ENCODE results near the gene DHFR.
"Not testable (repeated sequence)": the region's sequence is repeated elsewhere in the genome, so short reads cannot be mapped to it uniquely, and the experiment has no call there.

The DHFR gene

GRCh38 chr5:80592105-80592504, 62.7 kb downstream of the DHFR start:
- DNase-seq = no peak

GRCh38 chr5:80591352-80591751, 63.4 kb downstream of the DHFR start:
- no peak for DNase-seq

GRCh38 chr5:80590766-80591165, 64.0 kb downstream of the DHFR start:
- DNase-seq = no peak

GRCh38 chr5:80588858-80589540, 65.8 kb downstream of the DHFR start:
- peak in 1 of 2 experiments; percentile 19 for DNase-seq

GRCh38 chr5:80584770-80585169, 70.0 kb downstream of the DHFR start:
- no peak for DNase-seq

- not testable (repeated sequence) for DNase-seq
These were observed 74.5 kb downstream of the DHFR start for GRCh38 chr5:80580291-80580690.

GRCh38 chr5:80579050-80579449, 75.7 kb downstream of the DHFR start:
- no peak for DNase-seq

- DNase-seq = no peak
These were observed 77.1 kb downstream of the DHFR start for GRCh38 chr5:80577707-80578106.

GRCh38 chr5:80576383-80576782, 78.4 kb downstream of the DHFR start:
- no peak for DNase-seq
